HG03095 (cell line): Measurements from ENCODE around the gene GAB3.
"Not testable (repeated sequence)": the region's sequence is repeated elsewhere in the genome, so short reads cannot be mapped to it uniquely, and the experiment has no call there.

Source experiments
- ATAC-seq: cut with Tn5 transposase; IDR thresholded peaks from one replicate; pipeline ENCODE4 v1.9.1; 2021; ENCODE audit warnings: moderate library complexity; ENCODE audit not compliant: unreplicated experiment

The GAB3 gene

GRCh38 chrX:154658957-154659356 is 91.9 kb downstream of the GAB3 start:
- no peak for ATAC-seq

DNA sequence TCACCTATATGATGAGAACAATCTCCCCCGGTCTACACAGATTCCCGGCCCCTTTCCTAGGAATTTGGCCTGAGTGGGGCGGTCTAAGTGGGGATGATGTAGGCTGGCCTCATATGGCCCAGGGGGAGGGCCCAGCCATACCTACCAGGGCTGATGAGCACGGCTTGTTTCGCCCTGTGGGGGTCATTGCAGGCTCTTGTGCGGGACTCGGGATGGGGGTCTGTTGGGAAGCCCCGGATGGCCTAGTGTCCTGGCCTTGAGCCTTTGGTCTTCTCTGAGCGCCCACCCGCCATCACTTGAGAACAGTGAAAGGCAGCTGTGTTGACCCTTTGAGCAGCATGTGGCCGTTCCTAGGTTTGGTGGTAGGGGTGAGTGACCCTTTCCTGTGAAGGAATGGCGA is 92.7 kb downstream of the GAB3 start:
- no peak for ATAC-seq

- no peak for ATAC-seq
Measured at GRCh38 chrX:154657226-154657805, 93.6 kb downstream of the GAB3 start.

GRCh38 chrX:154655786-154656185 is 95.1 kb downstream of the GAB3 start:
- no peak for ATAC-seq

- no peak for ATAC-seq
Measured at GRCh38 chrX:154655346-154655745, 95.5 kb downstream of the GAB3 start.

DNA sequence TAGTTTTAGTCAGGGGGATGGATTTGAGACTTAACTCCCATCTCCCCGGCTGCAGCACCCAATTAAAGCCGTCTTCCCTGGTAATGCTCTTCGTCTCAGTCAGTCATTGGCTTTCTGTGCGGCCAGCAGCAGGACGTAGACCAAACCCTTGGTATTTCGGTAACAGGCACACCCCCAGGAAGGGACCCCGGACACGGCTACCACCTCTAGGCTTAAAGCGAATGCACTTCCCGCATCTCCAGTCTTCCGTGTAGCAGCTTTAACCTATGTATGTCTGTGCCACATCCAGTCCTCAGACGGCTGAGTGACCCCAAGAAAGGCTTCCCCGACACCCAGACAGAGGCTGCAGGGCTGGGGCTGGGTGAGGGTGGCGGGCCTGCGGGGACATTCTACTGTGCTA is 96.0 kb downstream of the GAB3 start:
- ATAC-seq = no peak

DNA sequence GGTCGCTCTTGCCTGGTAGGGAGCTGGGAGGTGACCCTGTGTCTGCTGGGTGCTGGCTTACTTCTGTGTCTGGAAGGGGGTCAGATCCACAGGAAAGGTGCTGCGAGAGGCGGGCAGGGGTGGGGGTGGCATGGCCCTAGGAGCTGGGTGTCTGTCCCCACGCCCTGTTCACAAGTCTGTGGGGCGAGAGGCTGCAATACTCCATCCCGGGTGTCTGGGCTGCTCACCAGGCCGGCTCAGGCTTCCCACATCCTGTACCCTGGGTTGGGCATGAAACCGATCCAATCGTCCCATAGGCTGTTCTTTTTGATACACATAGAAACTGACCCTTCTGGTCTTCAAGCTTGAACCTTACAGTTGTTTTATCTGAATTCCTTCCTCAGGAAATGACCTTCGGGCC is 96.5 kb downstream of the GAB3 start:
- ATAC-seq = no peak

DNA sequence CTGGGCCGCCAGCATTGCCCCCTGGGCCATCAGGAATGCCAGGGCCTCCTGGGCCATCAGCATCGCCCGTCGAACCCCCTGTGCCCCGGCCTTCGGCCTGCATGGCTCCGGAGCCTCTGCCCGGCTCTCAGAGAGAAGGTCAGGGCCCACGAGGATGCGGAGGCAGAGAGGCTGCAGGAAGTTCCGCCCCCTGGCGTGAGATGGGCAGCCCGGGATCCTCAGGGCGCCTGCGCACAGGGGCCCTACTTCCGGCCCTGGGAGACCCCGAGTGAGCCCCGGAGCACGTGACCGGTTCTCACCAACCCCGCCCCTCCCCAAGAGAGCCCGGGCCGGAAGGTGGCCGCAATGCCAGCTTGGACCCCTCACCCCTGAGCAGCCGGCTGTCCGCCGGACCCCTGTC is 97.5 kb downstream of the GAB3 start, which contains the start of gene CTAG2:
Gene CTAG2 (minus strand): TSS at position 167 of the 400 bp plus-strand sequence. CDS start 64 bp downstream, at position 103.
- ATAC-seq = not testable (repeated sequence)

DNA sequence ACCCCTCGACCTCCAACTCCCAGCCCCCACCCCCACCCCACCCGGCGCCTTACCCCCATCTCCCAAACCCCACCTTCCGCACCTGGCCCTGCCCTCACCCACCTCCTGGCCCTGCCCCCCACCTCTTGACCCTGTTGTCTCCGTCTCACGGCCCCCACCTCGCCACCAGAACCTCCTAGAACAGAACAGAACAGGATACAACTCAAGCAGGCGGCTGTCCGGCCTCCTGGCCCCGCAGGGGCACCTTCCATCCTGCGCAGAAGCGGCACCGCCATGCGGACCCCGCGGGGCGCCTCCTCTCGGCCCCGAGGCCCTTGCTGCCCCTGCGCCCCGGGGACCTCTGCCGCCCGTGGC is 97.9 kb downstream of the GAB3 start:
- no peak for ATAC-seq

DNA sequence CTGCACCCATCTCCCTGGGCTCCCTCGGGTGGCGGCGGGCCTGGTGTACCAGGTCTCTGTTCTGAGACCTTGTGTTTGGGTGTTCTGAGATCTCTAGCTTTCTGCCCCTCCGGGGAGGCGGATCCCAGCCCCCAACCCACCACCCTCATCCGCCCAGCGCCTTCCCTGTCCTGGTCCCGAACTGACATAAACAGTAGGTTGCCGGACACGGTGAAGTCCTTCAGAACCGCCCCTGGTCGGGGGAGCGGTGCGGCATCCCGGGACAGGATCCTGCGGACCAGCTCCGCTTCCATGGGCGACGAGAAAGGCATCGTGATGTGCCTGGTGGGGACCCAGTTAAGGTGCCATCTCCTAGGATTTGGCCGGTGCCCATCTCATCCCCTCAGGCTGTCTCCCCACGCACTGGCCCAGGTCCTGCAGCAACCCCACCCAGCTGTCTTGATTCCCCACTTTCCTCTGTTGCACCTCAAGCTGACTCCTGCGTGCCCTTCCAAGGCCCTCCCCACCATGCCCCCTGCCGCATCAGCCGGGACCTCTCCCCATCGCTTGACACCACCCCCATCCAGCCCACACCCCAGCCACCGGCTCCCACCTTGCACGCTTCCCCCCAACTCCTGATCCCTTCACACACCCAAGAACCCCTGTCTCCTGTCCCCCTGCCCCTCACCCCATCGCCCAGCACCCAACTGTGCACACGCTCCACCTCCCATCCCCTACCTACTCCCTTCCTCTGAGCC is 98.4 kb downstream of the GAB3 start:
- no peak for ATAC-seq

GRCh38 chrX:154650221-154650510 is 100.7 kb downstream of the GAB3 start:
- ATAC-seq = no peak

DNA sequence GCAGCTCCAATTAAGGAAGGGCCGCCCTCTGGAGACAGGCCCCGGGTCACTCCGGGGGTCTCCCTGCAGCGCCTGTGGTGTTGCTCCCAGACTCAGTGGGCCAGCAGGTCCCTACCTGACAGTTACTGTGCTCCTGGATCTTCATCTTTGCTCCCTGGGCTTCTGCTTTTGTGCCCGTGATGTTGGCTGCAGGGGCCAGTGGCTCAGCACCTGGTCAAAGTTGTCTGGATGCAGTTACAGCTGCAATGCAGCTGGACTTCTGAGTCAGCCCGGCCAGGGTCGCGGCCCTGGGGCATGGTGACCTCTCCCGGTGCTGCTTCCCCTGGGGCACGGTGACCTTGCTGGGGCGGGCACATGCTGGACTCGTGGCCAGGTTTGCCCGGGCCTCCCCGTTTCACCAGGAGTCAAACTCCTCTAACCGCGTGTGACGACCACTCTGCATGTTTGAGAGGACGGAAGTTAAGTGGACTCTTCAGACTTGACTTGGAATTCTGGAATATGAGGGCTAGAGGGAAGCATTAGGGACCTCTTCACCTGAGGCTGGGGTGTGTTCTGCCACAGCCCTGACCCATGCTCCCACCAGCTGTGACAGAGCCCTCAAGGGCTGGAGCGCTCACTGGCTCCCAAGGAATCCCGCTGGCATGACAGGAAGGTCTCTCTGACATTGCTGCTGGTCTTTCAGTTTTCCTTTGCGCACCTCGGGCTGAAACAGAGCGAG is 101.2 kb downstream of the GAB3 start:
- ATAC-seq = no peak

DNA sequence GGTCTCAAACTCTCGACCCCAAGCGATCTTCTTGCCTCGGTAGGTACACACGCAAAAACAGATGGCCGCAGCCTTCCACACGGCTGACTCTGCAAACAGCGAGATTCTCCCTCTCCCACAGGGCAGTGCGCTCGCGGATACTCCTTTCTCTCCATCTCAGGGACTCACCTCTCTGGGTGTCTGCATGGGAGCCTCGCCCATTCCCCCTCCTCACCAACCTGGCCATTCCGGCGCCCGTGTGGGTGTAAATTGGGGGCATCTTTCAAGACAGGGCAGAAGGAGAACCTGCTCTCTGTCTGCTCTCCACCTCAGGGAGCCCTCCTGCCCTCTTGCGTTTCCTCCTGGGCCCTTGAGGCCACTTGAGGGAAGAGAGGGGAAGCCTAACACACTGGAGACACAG is 101.9 kb downstream of the GAB3 start:
- no peak for ATAC-seq

DNA sequence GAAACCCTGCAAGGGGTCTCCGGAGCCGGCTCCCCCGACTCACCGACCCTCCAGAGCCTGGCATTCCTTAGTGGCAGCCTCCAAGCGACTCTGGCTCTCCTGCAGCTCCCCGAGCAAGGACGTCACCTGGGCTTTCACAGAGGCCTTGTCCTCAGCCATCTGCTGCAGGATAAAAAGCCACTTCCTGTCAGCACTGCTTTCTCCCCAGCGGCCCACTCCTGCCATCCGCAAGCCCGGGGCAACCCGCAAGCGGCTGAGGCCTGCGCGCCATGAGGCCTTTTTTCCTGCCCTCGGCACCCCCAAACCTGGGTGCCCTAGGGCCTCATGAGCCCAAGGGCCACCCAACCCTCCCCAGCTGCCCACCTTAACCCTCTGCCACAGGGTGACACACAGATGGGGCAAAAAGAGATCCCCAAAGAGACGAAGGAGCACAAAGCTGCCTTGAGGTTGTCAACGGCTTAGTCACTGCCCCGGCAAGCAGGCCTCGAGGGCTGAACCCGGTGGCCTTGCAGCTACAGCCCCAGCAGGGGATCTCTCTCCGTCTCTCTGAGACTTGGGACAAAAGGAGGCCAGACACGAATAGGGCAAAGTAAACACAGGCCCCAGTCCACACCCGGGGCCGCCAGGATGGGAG is 105.0 kb downstream of the GAB3 start:
- not testable (repeated sequence) for ATAC-seq

DNA sequence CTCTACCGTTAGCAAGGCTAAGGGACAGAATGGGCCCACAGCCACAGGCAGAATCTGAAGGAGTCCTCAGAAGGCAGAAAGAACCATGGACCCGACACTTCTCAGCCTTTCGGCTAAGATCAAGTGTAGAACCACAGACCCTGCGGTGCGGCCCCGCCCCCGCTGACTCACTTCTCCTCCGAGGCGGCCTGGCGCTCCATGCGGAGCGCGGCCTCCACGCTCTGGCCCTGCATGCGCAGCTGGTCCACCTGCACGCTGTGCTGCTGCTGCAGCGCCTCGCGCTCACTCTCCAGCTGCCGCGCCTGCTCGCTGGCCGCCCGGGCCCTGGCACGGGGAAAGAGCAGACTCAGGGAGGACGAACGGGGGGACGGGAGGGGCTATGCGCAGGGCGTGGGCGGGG is 107.2 kb downstream of the GAB3 start:
- ATAC-seq = not testable (repeated sequence)

DNA sequence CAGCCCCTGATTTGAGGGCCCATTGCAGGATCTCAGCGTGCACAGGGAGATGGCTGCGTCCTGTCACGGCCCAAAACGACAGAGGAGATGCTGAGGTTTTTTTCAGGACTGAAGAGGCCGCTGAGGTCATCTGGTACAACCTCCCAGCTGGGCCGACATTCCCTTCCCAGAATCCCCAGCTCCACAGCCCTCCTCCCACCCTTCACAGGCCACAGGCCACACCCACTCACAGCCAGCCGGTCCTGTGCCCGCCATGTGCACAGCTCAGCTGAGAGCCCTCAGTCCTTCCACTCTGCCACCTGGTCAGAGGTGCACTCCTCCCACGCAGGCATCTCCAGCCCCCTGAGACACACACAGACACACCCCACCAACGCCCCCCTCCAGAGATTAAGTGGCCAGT is 109.1 kb downstream of the GAB3 start:
- not testable (repeated sequence) for ATAC-seq

- ATAC-seq = not testable (repeated sequence)
Measured at GRCh38 chrX:154633661-154634060, 117.2 kb downstream of the GAB3 start.

DNA sequence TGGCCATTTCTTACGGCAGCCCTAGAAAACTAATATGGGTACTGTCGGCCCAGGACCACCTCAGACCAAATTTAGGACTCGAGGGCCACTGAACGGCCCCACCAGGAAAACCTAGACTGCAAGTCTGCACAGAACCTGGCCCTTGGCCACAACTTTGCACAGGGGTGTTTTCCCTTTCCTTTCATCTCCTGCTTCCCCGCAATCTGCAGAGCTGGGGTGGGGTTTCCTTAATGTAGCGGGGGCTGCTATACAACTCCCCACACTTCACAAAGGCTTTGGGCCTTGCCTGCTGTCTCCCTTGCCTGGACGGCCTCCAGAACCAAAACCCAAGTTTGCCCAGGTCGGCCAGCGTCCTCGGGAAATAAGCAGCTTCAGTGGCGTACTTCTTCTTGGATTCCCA is 119.9 kb downstream of the GAB3 start:
- not testable (repeated sequence) for ATAC-seq

DNA sequence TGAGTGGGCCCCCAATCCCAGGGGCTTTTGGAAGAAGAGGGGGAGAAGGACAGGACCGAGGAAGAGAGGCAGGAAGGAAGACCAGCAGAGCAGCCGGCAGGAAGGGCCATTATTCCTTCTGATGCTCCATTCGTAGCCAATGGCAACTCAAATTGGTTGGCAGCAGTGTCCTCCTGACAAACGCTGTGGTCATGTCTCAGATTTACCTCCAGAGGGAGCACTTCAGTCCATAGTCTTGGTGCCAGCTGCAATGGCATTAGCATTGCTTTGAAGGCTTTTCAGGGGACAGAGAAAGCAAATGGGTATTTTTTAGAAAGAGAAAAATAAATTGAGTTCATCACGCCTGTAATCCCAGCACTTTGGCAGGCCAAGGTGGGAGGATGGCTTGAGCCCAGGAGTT is 121.9 kb downstream of the GAB3 start:
- ATAC-seq = not testable (repeated sequence)
